GM21526 (cell line): ENCODE results near the gene CHMP6.
A peak's percentile ranks its signal among the peaks of the same experiment; 100 is the strongest.
"Not testable (repeated sequence)": the region's sequence is repeated elsewhere in the genome, so short reads cannot be mapped to it uniquely, and the experiment has no call there.

Experiments used
- ATAC-seq: cut with Tn5 transposase; IDR thresholded peaks from one replicate; pipeline ENCODE4 v1.9.1; 2021; ENCODE audit warnings: moderate library complexity; ENCODE audit not compliant: unreplicated experiment, low FRiP score

CHMP6 gene

DNA sequence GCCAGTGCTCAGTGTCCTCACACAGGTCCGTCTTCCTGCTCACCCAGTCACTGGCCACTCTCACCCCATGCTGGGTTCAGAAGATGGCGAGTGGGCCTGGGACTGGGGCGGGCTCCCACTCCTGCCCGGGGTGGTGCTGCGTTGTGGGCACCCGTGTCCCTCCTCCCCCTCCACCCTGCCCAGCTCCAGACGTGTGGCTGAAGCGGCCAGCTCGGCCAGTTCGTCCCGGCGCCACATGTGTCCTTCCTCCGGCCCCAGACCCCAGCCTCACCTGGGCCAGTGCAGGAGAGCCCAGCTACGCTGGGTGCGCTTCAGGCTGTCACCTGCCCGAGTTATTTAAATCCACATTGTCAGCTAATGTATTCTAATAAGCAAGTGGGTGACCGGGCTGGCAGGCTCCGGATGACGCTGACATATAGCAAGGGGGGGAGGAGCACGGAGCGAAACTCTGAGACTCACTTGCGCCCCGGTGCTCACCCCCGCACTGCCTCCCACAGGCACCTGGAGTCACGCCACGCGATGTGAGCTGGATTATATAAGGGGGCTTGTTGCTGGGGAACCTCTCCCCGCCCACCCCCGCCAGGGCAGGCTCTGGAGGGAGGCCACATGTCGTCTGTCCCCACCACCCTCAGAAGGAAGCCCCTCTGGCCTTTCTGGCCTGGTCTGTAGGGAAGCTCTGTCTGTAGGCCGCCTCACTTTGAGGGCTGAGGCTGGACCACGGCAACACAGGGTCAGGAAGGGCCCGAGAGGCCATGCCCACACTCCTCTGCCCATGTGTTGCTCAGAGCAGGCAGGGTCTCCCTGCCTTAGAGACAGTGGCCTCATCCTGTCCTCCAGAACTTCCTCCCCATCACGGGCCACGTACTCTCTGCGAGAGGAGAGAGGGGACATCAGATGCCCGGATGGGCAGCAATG lies 36.2 kb downstream of the CHMP6 start:
- no peak for ATAC-seq

DNA sequence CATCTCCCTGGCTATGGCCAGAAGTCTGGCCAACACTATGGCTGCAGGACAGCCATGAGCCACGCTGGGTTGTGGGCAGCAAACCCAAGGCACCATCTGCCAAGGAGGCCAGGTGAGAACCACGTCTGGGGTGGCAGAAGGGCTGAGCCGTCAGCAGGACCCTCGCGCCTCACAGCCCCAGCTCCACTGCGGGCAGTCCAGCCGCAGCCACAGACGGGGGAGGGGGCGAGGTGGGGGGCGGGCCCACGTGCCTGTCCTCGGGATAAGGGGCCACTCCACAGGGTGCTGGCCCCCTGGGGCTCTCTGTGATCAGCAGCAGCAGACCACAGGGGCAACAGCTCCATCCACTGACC lies 36.8 kb downstream of the CHMP6 start:
- no peak for ATAC-seq

GRCh38 chr17:81029859-81030258 lies 38.2 kb downstream of the CHMP6 start:
- no peak for ATAC-seq

DNA sequence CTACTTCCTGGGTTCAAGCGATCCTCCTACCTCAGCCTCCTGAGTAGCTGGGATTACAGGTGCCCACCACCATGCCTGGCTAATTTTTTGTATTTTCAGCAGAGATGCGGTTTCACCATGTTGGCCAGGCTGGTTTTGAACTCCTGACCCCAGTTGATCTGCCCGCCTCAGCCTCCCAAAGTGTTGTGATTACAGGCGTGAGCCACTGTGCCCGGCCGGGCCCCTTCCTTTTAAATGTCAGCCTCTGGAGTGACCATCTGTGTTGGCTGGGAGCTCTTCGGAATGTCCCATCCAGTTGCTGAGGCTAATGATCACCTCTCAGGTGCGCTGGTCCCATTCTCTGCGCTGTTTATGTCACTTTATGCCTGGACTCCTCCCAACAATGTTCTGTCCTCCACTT lies 38.7 kb downstream of the CHMP6 start:
- not testable (repeated sequence) for ATAC-seq

DNA sequence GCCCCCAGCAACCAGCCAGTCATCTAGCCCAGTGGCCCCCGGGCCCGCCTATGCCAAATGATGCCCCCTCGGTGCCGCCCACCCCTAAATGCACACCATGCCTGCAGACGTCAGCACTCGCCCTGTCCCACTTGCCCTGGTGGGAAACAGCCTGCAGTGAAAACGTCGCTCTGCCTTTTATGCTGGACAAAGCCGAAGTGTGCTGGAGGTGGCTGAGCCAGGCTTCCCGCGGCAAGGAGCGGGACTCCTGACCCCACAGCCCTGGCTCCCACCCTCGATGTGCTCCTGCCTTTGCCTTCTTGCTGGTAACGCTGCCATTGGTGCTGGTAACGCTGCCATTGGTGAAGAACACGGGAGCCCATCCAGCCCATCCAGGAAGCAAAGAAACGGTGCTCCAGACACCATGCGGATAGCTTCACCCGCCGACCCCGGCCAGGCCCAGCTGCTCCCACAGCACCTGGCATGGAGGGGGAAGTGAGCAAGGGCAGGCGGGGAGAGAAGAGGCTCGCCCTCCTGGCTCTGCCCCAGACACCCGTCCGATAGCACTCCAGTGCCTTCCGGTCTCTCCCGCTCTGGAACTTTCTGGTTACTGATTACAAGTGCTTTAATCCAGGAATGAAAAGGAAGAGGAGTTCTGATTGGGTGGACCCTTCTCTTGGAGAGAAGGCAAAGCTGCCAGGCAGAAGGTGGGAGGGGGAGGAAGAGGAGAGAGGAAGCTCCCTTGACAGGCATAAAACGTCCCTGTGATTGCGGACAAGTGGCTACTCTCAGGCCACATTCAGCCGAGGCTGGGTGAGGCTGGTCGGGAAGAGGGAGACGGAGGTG lies 39.3 kb downstream of the CHMP6 start:
- no peak for ATAC-seq

- ATAC-seq, result no peak
Measured at GRCh38 chr17:81031566-81032550, 40.2 kb downstream of the CHMP6 start.

- no peak for ATAC-seq
Measured at GRCh38 chr17:81032641-81033480, 41.2 kb downstream of the CHMP6 start.

- no peak for ATAC-seq
Measured at GRCh38 chr17:81033535-81034167, 42.0 kb downstream of the CHMP6 start.

DNA sequence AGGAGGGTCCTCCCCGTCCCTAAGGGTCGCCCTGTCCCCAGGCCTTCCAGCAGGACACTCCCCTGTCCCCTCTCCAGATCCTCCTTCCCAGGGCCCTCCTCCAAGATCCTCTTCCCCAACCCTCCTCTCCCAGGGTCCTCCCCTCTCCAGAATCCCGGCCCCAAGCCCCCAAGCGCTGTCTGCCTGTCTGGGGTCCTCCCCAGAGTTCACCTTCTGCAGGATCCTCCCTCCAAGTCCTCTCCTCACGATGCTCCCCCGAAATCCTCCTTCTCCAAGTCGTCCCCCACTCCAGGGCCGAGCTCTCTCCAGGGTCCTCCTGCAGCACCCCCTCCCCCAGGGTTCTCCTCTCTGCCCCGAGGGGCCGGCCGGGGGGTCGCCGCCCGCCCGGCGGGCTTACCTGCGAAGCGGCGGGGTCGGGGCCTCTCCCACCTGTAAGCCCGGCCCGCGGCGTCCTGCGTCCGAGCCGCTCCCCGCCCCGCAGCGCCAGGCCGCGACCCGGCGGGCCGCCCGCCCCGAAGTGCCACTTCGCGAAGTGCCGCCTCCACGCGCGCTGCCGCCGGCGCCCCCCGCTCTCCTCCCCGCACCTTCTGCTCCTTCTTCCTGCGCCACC lies 42.6 kb downstream of the CHMP6 start:
- no peak for ATAC-seq

DNA sequence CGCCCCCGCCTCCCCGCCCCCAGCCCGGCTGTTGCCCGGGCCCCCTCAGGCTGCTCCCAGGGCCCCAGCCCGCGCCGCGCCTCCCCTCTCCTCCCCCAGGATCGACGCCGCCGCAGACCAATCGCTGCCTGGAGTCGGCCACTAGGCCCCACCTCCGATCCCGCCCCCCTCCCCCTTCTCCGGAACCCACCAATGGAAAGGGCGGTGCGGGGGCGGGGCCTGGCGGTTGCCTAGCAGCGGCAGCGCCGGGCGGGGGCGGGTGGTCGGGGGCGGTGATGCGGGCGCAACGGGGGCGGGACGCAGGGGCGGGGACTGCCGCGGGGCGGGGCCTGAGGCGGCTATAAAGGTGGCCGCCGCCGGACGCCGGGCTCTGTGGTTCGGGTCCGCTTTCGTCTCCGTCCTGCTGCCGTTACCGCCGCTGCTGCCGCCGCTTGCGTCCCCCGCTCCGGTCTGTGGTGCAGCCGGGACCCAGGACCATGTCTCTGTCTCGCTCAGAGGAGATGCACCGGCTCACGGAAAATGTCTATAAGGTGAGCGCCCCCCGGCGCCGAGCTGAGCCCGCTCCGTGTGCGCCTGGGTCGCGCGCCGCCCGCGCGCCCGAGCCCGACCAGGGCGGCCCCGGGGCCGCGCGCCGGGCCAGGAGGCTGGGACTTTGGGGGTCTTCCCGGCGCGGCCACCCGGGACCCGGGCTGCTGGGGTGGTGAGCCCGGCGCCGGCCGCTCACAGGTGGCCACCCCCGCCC lies 43.3 kb downstream of the CHMP6 start, which contains the start of gene BAIAP2:
Gene BAIAP2 (plus strand): TSS at position 373 of the 742 bp plus-strand sequence. CDS start 104 bp downstream, at position 477.
- ATAC-seq, result peak; percentile 52

- ATAC-seq, result peak; percentile 6
Measured at GRCh38 chr17:81035521-81036196, 44.0 kb downstream of the CHMP6 start.

DNA sequence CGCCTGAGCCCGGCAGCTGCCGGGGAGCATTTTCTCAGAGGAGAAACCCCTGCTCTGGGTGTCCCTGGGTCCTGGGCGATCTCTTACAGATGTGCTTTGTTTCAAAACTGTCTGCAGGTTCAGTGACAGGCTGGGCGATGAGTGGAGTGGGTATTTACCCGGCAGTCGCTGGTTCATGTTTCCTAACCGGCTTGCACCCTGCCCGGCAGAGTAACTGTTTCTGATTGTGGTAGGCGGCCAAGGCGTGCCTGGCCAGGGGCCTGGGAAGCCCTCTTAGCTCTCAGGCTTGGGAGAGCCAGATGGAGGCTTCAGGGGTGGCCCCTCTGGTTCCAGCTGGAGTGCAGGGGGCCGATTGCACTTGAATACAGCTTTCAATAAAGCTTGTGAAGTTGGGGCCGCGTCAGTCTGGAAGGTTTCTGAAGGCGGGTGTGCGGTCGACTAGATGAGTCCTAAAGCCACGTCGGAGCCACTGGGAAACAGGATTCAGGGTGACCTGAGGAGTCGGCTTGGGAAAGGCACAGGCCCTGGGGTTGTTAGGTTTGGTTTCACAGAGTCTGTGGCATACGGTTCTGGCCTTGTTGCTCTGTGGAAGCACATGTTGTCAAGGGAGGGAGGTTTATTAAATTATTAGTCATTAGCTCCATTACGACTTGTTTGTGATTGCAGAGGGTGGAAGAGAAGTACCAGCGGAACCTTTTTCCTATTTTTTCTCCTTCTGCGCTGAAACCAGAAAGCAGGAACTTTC lies 44.7 kb downstream of the CHMP6 start:
- no peak for ATAC-seq

DNA sequence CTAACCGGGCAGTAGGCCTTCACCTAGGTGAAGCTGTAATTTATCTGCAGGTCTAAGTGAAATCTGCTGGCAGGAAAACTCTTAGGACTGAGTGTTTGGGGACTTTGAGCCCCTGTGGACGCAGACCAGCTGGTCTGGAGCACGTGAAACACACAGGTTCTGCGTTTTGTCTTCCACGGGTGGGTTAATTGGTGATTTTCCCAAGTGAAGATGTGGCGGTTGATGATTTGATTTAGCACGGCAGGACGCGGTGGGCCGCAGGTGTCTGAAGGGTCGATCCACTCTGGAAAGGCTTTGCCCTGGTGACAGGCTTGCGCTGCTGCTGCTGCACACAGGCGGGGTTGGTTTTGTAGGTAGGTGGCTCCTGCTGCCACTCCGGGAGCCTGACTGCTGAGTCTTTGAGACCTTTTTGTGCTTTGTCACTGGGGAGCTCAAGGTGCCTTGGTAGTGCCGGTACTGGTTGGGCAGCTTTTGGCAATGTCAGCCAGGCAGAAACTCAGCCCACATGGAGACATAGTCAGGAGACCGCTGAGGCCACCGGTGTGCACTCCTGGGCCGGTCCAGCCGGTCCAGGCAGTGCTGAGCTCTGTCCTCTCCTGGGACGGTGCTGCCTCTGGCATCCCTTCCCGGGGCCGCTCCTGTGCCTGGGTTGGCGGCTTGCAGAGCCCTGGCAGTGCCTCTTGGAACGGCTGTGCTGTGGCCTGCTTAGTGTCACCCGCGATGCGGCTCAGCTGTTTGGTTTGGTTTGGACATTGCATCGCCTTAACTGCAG lies 45.6 kb downstream of the CHMP6 start:
- ATAC-seq, result no peak

DNA sequence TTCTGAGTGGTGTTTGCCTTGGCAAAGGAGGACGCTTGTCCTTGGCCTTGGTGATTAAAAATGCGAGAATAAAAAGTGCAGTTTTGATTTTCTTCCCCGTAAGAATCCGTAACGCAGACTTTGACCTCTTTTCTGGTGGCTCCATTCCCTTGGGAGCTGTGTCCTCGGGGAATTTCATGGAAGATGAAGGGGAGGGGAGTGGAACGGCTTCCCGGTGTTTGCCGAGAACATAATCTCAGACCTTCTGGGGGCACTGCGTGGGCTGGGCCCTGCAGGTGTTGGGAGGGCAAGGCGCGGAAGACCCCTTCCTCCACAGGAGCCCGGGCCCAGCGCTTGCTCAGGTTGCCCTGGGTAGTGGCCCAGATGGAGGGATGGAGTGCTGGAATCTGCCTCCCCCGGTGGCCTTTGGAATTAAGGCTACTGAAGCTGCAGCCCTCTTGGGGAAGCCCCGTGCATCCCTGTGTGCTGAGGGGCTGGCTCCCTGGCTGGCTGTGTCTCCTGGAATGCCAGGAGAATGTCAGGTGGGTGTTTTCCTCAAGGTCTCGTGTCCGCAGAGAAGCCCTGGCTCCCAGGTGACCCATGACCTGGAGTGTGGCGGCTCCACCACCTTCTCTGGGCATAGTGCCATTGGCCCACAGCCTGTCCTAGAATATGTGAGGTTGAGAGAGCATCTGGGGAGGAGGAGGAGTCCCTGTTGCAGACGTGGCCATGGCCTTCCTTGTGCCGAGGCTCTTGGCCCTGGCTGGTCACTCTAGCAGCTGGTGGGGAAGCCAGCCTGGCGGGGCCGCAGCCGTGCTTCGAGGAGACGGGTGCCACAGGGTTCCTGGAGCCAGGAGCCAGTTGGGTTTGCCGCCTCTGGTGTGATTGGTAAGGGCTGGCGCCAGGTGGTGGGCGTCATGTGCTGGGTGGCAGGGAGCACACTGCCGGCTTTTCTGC lies 46.4 kb downstream of the CHMP6 start:
- no peak for ATAC-seq

DNA sequence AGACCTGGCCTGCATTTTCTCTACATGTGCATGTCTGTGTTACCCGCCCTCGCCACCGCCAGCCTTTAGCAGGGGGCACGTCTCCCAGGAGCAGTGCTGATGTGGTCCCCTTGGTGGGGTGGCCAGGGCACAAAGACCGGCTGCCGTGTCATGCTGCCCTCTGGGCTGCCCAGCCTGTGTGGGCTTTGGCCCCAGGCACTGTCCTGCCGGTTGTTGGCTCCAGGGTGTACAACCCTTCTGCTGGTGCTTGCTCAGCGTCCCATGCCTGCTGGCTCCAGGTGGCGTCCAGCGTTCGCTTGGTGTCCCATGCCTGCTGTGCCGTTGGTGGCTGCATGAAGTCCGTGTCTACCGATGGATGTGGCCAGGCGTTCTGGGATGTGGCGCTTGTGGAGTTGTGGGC lies 47.5 kb downstream of the CHMP6 start:
- ATAC-seq, result no peak
